WERI-Rb-1 (cell line): Measurements from ENCODE around the gene S100A6.
"Not testable (repeated sequence)": the region's sequence is repeated elsewhere in the genome, so short reads cannot be mapped to it uniquely, and the experiment has no call there.

ENCODE experiments used
- DNase-seq: peaks from one replicate; pipeline ENCODE4 v3.0.0-alpha.2; 2020
- H3K27ac ChIP-seq: fragments of 250-450 bp; sonication (Bioruptor Pico); 2 replicates; pipeline ENCODE4 v1.5.1; 2020; ENCODE audit warnings: mild to moderate bottlenecking, moderate library complexity
- H3K27me3 ChIP-seq: fragments of 250-450 bp; sonication (Bioruptor Pico); 2 replicates; pipeline ENCODE4 v1.5.1; 2021; ENCODE audit warnings: mild to moderate bottlenecking, low read depth, moderate library complexity; ENCODE audit not compliant: insufficient read depth, severe bottlenecking
- H3K36me3 ChIP-seq: fragments of 250-450 bp; sonication (Bioruptor Pico); 2 replicates; pipeline ENCODE4 v1.5.1; 2020; ENCODE audit warnings: mild to moderate bottlenecking, moderate library complexity
- H3K4me3 ChIP-seq: 2 replicates; pipeline ENCODE4 v1.5.1; 2011; ENCODE audit warnings: low read depth, mild to moderate bottlenecking, control low read depth, low read length
- H3K9me3 ChIP-seq: fragments of 250-450 bp; sonication (Bioruptor Pico); 2 replicates; pipeline ENCODE4 v1.5.1; 2021; ENCODE audit warnings: mild to moderate bottlenecking, moderate library complexity; ENCODE audit not compliant: severe bottlenecking
- TF ChIP-seq, protein P1 (sequence below): IDR thresholded peaks from 2 replicates; pipeline ENCODE4 v1.5.1; 2011; ENCODE audit warnings: low read depth, mild to moderate bottlenecking, control low read depth, inconsistent platforms, low read length

Gene S100A6

GRCh38 chr1:153535242-153536011 lies at the start of gene S100A6:
TSS of gene S100A6 (minus strand) at chr1:153535991. CDS start at chr1:153535339, 652 bp downstream.
- no peaks in the 10 kb centered on the region for H3K27me3 ChIP-seq
- H3K27ac ChIP-seq = peak within 1 kb of the TSS; percentile 37
- no peaks in the 10 kb centered on the region for H3K36me3 ChIP-seq
- H3K9me3 ChIP-seq = no peaks in the 10 kb centered on the region
- TF ChIP-seq, protein P1, sequence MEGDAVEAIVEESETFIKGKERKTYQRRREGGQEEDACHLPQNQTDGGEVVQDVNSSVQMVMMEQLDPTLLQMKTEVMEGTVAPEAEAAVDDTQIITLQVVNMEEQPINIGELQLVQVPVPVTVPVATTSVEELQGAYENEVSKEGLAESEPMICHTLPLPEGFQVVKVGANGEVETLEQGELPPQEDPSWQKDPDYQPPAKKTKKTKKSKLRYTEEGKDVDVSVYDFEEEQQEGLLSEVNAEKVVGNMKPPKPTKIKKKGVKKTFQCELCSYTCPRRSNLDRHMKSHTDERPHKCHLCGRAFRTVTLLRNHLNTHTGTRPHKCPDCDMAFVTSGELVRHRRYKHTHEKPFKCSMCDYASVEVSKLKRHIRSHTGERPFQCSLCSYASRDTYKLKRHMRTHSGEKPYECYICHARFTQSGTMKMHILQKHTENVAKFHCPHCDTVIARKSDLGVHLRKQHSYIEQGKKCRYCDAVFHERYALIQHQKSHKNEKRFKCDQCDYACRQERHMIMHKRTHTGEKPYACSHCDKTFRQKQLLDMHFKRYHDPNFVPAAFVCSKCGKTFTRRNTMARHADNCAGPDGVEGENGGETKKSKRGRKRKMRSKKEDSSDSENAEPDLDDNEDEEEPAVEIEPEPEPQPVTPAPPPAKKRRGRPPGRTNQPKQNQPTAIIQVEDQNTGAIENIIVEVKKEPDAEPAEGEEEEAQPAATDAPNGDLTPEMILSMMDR = no peak
- H3K4me3 ChIP-seq = peak within 1 kb of the TSS; percentile 40
- DNase-seq = no peak

DNA sequence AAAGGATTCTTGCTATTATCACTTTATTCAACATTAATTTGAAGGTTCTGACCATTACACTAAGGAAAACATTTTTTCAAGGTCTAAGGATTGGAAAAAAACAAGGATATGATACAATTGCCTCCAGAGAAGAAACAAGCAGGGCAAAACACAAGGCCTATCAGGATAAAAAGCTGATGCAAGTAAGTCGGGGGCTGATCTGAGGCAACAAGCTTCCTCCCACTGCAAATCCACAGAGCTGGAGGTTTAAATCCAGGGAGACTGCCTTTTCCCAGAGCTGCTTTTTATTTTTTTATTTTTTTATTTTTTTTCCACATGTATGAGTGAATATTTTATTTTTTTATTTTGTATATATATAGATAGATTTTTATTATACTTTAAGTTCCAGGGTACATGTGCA lies 49.2 kb upstream of the S100A6 start:
- no peaks in the 10 kb centered on the region for H3K36me3 ChIP-seq
- DNase-seq = peak; percentile 71
- peaks cover 9% of the 10 kb centered on the region for H3K9me3 ChIP-seq
- no peaks in the 10 kb centered on the region for H3K27me3 ChIP-seq
- H3K4me3 ChIP-seq = no peak overlapping the region
- H3K27ac ChIP-seq = peak overlapping the region; percentile 81
- TF ChIP-seq, protein P1 = no peak

DNA sequence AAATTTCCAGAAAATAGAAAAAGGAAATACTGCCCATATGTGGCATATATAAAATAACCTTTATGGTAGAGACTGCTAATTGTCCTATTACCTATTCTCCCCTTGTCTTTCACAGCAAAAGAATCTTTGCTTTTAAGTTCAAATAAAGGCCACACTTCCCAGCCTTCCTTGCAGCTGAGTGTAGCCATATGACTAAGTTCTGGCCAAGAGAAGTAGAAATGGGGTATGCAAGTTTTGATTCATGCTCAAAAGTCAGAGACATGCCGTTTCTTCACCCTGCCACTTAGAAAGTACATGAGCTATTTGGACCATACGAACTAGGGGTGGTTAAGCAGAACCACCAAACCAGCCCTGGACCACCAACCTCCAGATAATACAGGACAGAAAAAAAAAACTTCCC lies 48.2 kb upstream of the S100A6 start:
- H3K36me3 ChIP-seq = no peaks in the 10 kb centered on the region
- H3K9me3 ChIP-seq = peaks cover 9% of the 10 kb centered on the region
- H3K4me3 ChIP-seq = no peak overlapping the region
- no peak for DNase-seq
- H3K27ac ChIP-seq = peak overlapping the region; percentile 81
- TF ChIP-seq, protein P1 = no peak
- no peaks in the 10 kb centered on the region for H3K27me3 ChIP-seq

DNA sequence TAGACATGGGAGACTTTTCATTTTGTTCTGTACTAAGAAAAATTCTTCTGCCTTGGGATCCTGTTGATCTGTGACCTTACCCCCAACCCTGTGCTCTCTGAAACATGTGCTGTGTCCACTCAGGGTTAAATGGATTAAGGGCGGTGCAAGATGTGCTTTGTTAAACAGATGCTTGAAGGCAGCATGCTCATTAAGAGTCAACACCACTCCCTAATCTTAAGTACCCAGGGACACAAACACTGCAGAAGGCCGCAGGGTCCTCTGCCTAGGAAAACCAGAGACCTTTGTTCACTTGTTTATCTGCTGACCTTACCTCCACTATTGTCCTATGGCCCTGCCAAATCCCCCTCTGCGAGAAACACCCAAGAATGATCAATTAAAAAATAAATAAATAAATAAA lies 47.7 kb upstream of the S100A6 start:
- not testable (repeated sequence) for H3K27me3 ChIP-seq, H3K36me3 ChIP-seq, H3K9me3 ChIP-seq, H3K4me3 ChIP-seq
- peak; percentile 55 for DNase-seq
- peak overlapping the region; percentile 81 for H3K27ac ChIP-seq

DNA sequence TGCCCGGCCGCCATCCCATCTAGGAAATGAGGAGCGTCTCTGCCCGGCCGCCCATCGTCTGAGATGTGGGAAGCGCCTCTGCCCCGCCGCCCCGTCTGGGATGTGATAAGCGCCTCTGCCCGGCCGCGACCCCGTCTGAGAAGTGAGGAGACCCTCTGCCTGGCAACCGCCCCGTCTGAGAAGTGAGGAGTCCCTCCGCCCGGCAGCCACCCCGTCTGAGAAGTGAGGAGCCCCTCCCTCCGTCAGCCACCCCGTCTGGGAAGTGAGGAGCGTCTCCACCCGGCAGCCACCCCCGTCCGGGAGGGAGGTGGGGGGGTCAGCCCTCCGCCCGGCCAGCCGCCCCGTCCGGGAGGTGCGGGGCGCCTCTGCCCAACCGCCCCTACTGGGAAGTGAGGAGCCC lies 47.0 kb upstream of the S100A6 start:
- DNase-seq, H3K36me3 ChIP-seq, H3K4me3 ChIP-seq, H3K27me3 ChIP-seq, H3K9me3 ChIP-seq: not testable (repeated sequence)
- H3K27ac ChIP-seq = peak overlapping the region; percentile 81

DNA sequence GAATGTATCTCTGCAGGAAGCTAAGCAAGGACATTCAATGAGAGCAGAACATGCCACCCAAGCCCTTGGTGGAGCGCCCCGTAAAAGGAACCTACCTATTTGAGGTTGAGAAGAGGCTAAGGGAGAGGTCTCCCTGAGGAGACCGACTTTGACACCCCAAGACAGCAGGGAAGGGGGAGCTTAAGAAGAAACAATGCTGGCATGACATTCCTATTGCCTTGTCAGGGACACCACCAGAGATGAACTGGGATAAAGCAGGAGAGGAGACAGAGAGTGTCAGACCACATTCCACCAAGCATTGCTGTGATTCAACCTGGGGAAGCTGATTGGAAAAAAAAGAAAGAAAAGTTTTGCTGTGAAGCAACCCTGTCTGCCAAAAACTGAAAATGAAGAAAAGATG lies 43.1 kb upstream of the S100A6 start:
- H3K27me3 ChIP-seq = no peaks in the 10 kb centered on the region
- H3K36me3 ChIP-seq = no peaks in the 10 kb centered on the region
- no peak overlapping the region for H3K4me3 ChIP-seq
- TF ChIP-seq, protein P1 = no peak
- peaks cover 16% of the 10 kb centered on the region for H3K9me3 ChIP-seq
- no peak for DNase-seq
- H3K27ac ChIP-seq = no peak overlapping the region

- TF ChIP-seq, protein P1 = no peak
- Histone ChIP-seq H3K27ac (no peak overlapping the region), H3K4me3 (no peak overlapping the region), H3K27me3 (no peaks in the 10 kb centered on the region), H3K36me3 (no peaks in the 10 kb centered on the region), H3K9me3 (peaks cover 16% of the 10 kb centered on the region)
- DNase-seq = no peak
These were observed 42.7 kb upstream of the S100A6 start for GRCh38 chr1:153578490-153578889.
